Stimulated activated CD4-positive, alpha-beta T cell treated with anti-CD3 and anti-CD28 coated beads, TNF-alpha, amount 100 ng/mL, for 1 hour (primary cell): ENCODE results near the gene SYTL1.

ENCODE experiments used
- DNase-seq, 3 donors: peaks; one replicate each; pipeline ENCODE4 v3.0.0-alpha.2; 2020; ENCODE audit warnings: low read depth in 3 of 3, low spot score in 1 of 3

Gene SYTL1

GRCh38 chr1:27363766-27364695, 22.2 kb downstream of the SYTL1 start:
- DNase-seq: no peak

DNA sequence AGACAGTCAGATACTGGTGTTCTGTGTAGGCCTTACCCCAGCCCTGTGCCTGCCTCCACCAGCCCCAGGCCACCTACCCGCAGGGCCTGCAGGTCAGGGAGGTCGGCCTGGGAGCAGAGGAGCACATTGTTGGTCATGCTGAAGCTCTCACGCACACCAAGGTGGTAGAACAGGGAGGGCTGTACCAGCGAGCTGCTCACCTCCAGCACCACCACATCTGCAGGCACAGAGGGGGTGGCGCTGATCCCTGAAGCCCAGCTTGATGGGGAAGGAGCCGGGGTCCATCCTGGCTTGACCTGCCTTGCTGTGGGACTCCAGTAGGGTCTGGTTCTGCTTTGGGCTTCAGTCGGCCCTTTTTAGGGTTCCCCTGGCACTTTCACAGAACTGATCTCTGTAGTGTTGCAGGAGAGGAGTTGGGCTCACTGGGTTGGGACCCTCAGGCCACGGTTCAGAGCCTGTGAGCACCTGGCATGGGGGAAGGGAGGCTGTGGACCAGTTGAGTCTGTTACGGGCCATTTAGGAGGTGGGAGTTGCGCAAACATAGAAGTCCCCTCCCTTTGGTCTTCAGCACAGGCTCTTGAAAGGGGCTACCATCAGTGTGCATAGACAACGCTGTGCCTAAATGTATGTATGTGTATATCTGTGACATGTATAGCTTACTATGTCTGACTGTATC, 23.0 kb downstream of the SYTL1 start:
- no peak for DNase-seq

GRCh38 chr1:27365372-27366112, 23.7 kb downstream of the SYTL1 start:
- DNase-seq: peak; percentile 51 to 71 (median 52)

DNA sequence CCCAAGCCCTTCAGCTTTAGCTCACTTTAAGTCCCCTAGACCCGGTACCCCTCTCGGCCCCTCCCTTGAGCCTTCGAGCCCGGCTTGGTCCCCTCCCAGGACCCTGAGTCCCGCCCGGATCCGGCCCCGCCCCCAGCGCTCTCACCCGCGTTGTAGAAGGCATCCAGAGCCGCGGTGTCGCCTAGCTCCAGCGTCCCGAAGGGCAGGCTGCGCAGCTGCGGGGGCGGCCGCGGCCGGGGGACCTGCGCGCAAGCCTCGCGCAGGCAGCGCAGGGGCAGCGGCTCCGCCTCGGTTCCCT, 24.2 kb downstream of the SYTL1 start:
- DNase-seq: peak in 1 of 3 donors; percentile 57

DNA sequence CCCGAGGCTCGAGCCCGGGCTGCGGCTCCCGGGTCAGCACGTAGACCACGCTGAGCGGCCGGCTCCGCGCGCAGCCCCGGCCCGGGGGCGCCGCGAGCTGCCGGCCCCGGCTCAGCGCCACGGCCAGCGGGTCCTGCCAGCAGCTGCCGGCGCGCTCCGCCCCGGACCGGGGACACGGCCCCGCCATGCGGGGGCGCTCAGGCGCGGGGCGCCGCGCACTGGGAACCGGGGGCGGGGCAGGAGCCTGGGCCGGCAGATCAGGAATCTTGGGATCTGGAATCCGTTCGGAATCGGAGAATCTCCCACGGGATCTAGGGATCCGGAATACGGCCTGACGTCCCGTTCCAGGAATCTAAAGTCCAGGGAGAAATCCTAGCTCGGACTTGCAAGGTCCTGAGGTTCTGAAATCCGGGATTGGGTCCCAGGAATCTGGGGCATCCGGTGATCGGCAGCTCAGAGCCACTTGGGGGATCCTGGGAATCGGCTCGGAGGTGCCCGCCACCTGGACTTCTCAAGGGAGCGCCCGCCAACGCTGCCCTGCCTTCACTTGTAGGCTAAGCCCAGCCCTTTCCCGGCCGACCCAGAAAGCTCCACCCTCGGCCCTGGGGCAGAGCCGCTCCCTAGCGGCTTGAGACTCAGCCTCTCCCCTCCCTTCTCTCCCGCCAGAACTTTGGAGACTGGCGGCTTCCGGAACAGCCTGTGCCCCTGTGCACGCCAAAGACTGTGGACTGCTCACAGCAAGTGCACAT, 24.8 kb downstream of the SYTL1 start, which contains the start of gene MAP3K6:
MAP3K6 (minus strand) TSS at position 551 of the 749 bp plus-strand sequence; CDS start at position 187, 364 bp downstream.
- no peak for DNase-seq

DNA sequence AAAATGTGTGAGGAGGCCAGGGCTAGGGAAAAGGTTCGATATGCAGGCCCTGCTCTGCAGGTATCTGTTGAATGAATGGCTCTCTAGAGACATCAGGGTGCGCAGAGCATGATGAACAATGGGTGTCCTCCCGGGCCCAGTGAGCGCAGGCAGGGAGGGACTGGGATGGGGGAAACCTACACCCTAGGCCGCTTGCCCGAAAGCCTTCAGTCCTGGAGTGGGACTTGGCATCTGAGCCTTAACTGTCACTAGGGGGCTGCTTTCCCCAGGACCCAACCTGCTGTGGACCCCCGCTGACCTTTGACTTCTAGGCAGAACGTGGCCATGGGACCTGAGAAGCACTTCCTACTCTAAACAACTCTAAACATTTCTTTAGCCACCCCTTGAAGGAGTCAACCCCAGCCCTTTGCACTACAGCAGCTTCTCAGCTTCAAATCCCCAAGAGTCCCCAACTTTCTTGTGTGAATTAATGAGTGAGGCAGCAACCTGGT, 25.4 kb downstream of the SYTL1 start:
- DNase-seq: no peak

DNA sequence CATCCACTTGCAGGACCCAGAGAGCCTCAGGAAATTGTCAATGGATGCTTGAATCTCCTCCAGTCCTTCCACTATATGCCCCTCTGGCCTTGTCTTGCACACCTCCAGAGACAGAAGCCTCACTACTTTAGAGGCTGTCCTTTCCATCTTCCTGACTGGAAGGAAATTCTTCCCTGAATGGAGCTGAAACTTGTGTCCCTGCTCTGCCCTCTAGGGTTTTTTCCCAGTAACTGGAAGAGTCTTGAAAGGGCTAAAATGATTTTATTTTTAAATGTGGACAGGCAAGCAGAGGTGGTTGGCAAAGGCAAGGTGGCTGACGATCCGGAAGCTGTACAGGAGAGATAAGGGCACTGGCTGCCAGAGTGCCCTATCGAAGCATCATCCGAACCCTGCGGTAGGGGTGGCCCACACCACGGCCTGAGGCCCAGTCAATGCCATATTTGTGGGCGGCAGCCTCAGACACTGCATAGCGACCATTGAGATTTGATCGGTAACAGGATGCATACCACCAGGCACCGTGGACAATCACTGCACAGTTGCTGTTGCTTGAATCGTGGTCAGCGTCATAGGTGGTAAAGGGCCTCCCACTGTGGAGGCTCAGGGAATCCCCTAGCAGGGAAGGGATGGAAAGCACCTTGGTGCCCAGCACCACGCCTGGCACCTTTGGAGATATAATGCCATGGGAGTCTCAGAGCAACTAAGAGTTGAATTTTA, 27.2 kb downstream of the SYTL1 start:
- no peak for DNase-seq

DNA sequence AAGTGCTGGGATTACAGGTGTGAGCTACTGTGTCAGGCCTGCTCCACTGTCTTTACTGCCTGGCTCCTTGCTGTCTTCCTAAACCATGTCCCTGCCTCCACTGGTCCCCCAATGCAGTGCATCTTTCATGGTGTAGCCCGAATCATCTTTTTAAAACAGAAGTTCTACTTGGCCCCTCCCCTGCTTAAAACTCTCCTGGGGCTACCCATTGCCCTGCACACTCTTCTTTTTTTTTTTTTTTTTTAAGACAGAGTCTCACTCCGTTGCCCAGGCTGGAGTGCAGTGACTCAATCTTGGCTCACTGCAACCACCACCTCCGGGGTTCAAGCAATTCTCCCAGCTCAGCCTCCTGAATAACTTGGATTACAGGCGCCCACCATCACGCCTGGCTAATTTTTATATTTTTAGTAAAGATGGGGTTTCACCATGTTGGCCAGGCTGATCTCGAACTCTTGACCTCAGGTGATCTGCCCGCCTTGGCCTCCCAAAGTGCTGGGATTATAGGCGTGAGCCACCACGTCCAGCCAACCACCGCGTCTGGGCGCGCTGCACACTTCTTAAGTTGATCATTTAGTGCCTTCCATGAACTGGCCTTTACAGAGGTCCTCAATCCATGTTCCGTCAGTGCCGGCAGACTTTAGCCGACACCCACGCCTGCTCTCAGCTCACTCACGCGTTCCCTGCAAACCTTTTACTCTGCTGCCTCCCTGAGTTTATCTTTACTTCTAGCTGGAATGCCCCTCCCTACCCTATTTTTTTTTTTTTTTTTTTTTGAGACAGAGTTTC, 30.4 kb downstream of the SYTL1 start:
- no peak for DNase-seq

DNA sequence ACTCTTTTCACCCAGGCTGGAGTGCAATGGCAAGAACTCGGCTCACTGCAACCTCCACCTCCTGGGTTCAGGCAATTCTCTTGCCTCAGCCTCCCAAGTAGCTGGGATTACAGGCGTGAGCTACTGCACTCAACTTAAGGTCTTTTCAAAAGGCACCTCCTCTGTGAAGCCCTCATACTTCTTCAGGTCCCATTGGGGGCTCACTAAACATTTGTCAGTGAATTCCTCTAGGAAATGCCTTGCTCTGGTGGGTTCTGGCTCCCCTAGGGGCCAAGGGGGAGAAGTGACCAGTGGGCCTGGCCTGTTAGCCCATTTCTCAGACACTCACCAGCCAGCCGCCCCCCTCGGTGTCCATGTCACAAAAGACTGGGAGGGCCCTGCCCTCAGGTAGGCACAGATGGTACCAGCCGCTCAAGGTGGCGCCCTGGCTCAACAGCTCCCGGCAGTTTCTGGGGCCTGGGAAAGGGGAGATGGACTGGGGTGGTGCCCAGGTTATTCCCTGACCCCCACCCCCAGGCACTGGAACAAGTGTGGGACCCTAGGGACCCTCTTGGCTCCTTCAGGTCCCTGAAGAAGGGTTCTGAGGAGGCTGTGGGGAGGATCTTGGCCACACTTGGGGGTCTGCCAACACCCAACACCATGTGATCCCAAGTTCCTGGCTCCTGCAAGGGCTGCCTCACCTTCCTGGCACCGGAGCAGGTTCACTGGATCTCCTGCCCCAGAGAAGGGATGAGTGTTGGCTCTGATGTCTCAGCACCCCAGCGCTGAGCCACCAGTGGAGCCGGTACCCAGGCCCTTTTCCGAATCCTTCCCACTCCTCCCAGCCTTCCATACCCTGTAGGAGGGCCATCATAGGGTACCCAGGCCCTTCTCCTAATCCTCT, 31.2 kb downstream of the SYTL1 start:
- DNase-seq: no peak

GRCh38 chr1:27374362-27375086, 32.7 kb downstream of the SYTL1 start, which contains the start of gene FCN3:
Gene FCN3, minus strand, starts transcription at chr1:27374824. Its CDS starts 6 bp downstream, at chr1:27374818.
- DNase-seq: no peak

- DNase-seq: no peak
Observed at GRCh38 chr1:27377760-27378495, 36.1 kb downstream of the SYTL1 start.

GRCh38 chr1:27379564-27380122, 37.8 kb downstream of the SYTL1 start:
- no peak for DNase-seq

GRCh38 chr1:27380224-27380623, 38.4 kb downstream of the SYTL1 start:
- no peak for DNase-seq

GRCh38 chr1:27380766-27381733, 39.2 kb downstream of the SYTL1 start:
- no peak for DNase-seq

DNA sequence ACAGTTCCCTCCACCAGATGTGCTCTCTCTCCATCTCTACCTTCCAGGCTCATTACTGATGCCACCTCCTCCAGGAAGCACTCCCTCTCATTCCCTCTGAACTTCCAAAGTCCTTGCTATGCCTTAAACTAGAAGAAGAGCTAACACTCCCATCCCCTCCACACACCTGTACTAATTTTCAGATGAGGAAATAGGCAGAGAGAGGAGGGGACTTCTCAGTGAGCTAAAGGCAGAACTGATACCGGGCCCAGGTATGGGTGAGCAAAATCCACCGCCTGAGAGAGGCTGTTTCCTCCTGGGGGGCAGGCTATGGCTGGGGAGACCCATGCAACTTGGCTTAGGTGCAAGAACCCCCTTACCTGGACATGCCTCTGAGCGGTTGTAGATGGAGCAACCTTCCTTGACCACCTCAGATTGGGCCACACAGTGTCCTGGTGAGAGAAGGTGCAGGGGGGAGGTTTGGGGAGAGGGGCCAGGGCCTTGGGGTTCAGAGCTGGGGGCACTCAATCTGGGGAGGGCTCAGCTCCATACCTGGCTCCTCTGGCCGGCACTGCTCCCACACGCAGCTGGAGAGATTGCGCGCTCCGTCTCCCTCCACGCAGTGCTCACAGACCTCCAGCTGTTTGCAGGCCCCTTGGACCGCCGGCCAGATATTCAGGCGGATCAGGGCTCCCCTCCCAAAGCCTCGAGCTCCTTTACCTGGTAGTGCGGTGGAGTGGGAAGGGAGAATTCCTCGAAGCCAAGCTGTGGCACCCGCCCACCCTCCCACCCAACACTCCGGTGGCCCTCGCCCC, 40.3 kb downstream of the SYTL1 start:
- DNase-seq: no peak
